HFF-Myc (cell line): ENCODE measurements around the gene ATP6V1F.

ENCODE experiments used
- DNase-seq: peaks from one replicate; pipeline ENCODE4 v3.0.0-alpha.2; 2011; ENCODE audit warnings: low read depth; ENCODE audit errors: extremely low read depth
- H3K4me3 ChIP-seq: replicated peaks from 2 replicates; pipeline ENCODE4 v1.5.1; 2011; ENCODE audit warnings: low read depth, mild to moderate bottlenecking, control low read depth, low read length
- CTCF ChIP-seq: IDR thresholded peaks from 2 replicates; pipeline ENCODE4 v1.5.1; 2012; ENCODE audit warnings: mild to moderate bottlenecking, low read depth, low read length, control low read depth; ENCODE audit errors: missing control alignments

ATP6V1F gene

GRCh38 chr7:128915271-128915819, 52.7 kb downstream of the ATP6V1F start:
- H3K4me3 ChIP-seq = no peak overlapping the region
- TF ChIP-seq CTCF = no peak
- DNase-seq = no peak
